Thyroid gland (tissue), 4 donors: ENCODE data around the gene TBC1D1. TPM values are rescaled to one million over a fixed set of nuclear protein-coding genes. Genes with fewer than 3 reads are reported as not detected.

Source experiments
- DNase-seq, 2 donors: peaks; one replicate each; pipeline ENCODE4 v3.0.0-alpha.2; 2019
- H3K27ac ChIP-seq, 3 donors: fragments of 200-600 bp; sonication (generic); 1 replicate in 2 of 3; 2 replicates in 1 of 3; pipeline ENCODE4 v1.5.1; 2016 to 2019; ENCODE audit warnings: mild to moderate bottlenecking in 1 of 3, moderate library complexity in 1 of 3
- H3K27me3 ChIP-seq: fragments of 200-600 bp; sonication (generic); one replicate; pipeline ENCODE4 v1.5.1; 2019
- H3K36me3 ChIP-seq, 2 donors: fragments of 200-600 bp; sonication (generic); one replicate each; pipeline ENCODE4 v1.5.1; 2016 to 2019
- H3K4me1 ChIP-seq, 2 donors: fragments of 200-600 bp; sonication (generic); one replicate each; pipeline ENCODE4 v1.5.1; 2017 to 2019
- H3K4me3 ChIP-seq, 3 donors: fragments of 200-600 bp; sonication (generic); replicated peaks in 1 of 3; 1 replicate in 2 of 3; 2 replicates in 1 of 3; pipeline ENCODE4 v1.5.1; 2016; ENCODE audit warnings: mild to moderate bottlenecking in 1 of 3
- H3K9me3 ChIP-seq: fragments of 200-600 bp; sonication (generic); one replicate; pipeline ENCODE4 v1.5.1; 2017
- POLR2A ChIP-seq, 2 donors: fragments of 450-650 bp; IDR thresholded peaks; one replicate each; pipeline ENCODE4 v1.6.1; 2017; ENCODE audit warnings: antibody characterized with exemption in 2 of 2, mild to moderate bottlenecking in 2 of 2, moderate library complexity in 1 of 2
- WGBS, 2 donors: methylation state at CpG; one replicate each; pipeline ENCODE4 v1.1.5; 2017; 5-methylcytosine and 5-hydroxymethylcytosine counted together
- intact Hi-C: fragments of 100-400 bp; cut with DNase I; formaldehyde crosslinking; loops from one replicate; pipeline ENCODE4 v1.15.1; 2023
- total RNA-seq, 4 donors: library from RNA; depleted of rRNA; stranded (reverse); fragments of >200 nt; gene quantifications; one replicate each; pipeline ENCODE4 v1.2.3, GENCODE V29; 2016
- TF ChIP-seq, protein P1 (sequence below), 6 experiments: fragments of 200-600 bp in 3 of 6; fragments of 450-650 bp in 3 of 6; sonication (generic) in 3 of 6; IDR thresholded peaks; one replicate each; pipeline ENCODE4 v1.5.1; 2016 to 2019; ENCODE audit warnings: antibody characterized with exemption in 6 of 6, mild to moderate bottlenecking in 2 of 6, inconsistent platforms in 1 of 6, moderate library complexity in 1 of 6

TBC1D1 gene
- total RNA-seq, 4 donors from 2014 or later, result 192 to 284 (median 230) TPM

GRCh38 chr4:38109896-38110295, 219.0 kb downstream of the TBC1D1 start:
- 64 to 77% methylated on average over 6 of the region's 6 CpGs for WGBS, 2 donors
- H3K27me3 ChIP-seq, result no peaks in the 10 kb centered on the region
- DNase-seq, result no peak
- intact Hi-C loops, result no loop called here
- no peaks in the 10 kb centered on the region for H3K9me3 ChIP-seq
- peaks cover 11 to 20% of the 10 kb centered on the region in 2 donors for H3K4me1 ChIP-seq
- no peak overlapping the region for H3K4me3 ChIP-seq
- H3K27ac ChIP-seq, result no peak overlapping the region
- TF ChIP-seq POLR2A (IDR thresholded peaks at IDR 0.05), result no peak
- TF ChIP-seq, protein P1, sequence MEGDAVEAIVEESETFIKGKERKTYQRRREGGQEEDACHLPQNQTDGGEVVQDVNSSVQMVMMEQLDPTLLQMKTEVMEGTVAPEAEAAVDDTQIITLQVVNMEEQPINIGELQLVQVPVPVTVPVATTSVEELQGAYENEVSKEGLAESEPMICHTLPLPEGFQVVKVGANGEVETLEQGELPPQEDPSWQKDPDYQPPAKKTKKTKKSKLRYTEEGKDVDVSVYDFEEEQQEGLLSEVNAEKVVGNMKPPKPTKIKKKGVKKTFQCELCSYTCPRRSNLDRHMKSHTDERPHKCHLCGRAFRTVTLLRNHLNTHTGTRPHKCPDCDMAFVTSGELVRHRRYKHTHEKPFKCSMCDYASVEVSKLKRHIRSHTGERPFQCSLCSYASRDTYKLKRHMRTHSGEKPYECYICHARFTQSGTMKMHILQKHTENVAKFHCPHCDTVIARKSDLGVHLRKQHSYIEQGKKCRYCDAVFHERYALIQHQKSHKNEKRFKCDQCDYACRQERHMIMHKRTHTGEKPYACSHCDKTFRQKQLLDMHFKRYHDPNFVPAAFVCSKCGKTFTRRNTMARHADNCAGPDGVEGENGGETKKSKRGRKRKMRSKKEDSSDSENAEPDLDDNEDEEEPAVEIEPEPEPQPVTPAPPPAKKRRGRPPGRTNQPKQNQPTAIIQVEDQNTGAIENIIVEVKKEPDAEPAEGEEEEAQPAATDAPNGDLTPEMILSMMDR (IDR thresholded peaks at IDR 0.05), result no peak
- peaks cover 6 to 7% of the 10 kb centered on the region in 2 donors for H3K36me3 ChIP-seq

- Histone ChIP-seq H3K27me3 (no peaks in the 10 kb centered on the region), H3K4me1 (peaks cover 11 to 20% of the 10 kb centered on the region in 2 donors), H3K27ac (no peak overlapping the region), H3K36me3 (peaks cover 3 to 11% of the 10 kb centered on the region in 2 donors), H3K4me3 (no peak overlapping the region), H3K9me3 (no peaks in the 10 kb centered on the region)
- intact Hi-C loops, result no loop called here
- DNase-seq, result no peak
- WGBS, 2 donors, result 96% methylated on average over 7 of the region's 7 CpGs
- TF ChIP-seq POLR2A (IDR thresholded peaks at IDR 0.05), result no peak
- TF ChIP-seq, protein P1 (IDR thresholded peaks at IDR 0.05), result no peak
These were observed 220.1 kb downstream of the TBC1D1 start for GRCh38 chr4:38111024-38111423.

DNA sequence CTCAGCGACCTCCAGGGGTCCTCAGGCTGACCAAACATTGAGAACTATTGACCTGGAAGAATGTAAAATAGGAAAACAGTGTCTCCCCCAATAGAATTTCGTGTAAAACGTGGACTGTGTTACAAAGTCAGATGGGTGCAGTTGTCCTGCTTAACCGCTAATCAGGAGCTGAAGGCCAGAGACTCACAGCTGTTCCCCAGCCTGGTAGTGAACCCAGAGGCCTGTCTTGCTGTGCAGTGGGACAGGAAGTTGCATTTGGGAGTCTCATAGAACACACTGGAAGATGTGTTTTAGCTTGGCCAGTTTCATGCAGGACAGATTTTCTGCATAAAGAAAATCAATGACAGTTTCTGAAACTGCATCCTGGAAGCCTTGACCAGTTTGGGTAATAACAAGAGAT, 220.8 kb downstream of the TBC1D1 start:
- Histone ChIP-seq H3K27me3 (no peaks in the 10 kb centered on the region), H3K9me3 (no peaks in the 10 kb centered on the region), H3K27ac (no peak overlapping the region), H3K4me3 (no peak overlapping the region), H3K36me3 (peaks cover 10 to 18% of the 10 kb centered on the region in 2 donors), H3K4me1 (peaks cover 11 to 20% of the 10 kb centered on the region in 2 donors)
- intact Hi-C loops, result no loop called here
- no peak for DNase-seq
- TF ChIP-seq POLR2A (IDR thresholded peaks at IDR 0.05), result no peak
- TF ChIP-seq, protein P1 (IDR thresholded peaks at IDR 0.05), result no peak
- WGBS, 2 donors, result 81 to 87% methylated on average over 4 of the region's 4 CpGs

- intact Hi-C loops, result no loop called here
- 53 to 94% methylated on average over 2 to 4 of the region's 4 CpGs for WGBS, 2 donors
- no peak for TF ChIP-seq POLR2A (IDR thresholded peaks at IDR 0.05)
- TF ChIP-seq, protein P1 (IDR thresholded peaks at IDR 0.05), result no peak
- Histone ChIP-seq H3K27me3 (no peaks in the 10 kb centered on the region), H3K36me3 (peaks cover 14 to 15% of the 10 kb centered on the region in 2 donors), H3K27ac (no peak overlapping the region), H3K4me3 (no peak overlapping the region), H3K9me3 (no peaks in the 10 kb centered on the region), H3K4me1 (peaks cover 11 to 20% of the 10 kb centered on the region in 2 donors)
- DNase-seq, result peak; percentile 49 to 56
These were observed 222.2 kb downstream of the TBC1D1 start for GRCh38 chr4:38113132-38113531.

DNA sequence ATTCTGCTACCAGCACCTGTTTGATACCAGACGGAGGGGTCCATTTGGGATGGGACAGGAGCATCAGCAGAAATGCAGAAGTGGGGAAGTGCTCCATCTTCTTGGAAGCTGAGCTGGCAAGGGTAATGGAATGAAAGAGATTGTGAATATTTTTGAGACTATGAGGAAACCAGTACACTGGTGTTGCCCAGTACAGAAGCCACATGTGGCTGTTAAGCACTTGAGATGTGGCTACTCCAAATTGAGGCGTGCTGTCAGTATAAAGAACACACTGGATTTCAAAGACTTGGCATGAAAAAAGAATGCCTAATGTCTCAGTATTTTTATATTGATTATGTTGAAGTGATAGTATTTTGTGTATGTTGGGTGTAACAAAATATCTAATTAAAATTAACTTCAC, 222.7 kb downstream of the TBC1D1 start:
- no peak overlapping the region for H3K27ac ChIP-seq
- intact Hi-C loops, result no loop called here
- 98 to 100% methylated on average over 2 of the region's 2 CpGs for WGBS, 2 donors

More for the DNA sequence above, 222.7 kb downstream of the TBC1D1 start:
- no peak for DNase-seq
- no peak for TF ChIP-seq POLR2A (IDR thresholded peaks at IDR 0.05)
- TF ChIP-seq, protein P1 (IDR thresholded peaks at IDR 0.05), result no peak
- Histone ChIP-seq H3K4me3 (no peak overlapping the region), H3K4me1 (peaks cover 11 to 20% of the 10 kb centered on the region in 2 donors), H3K9me3 (no peaks in the 10 kb centered on the region), H3K36me3 (peaks cover 14 to 17% of the 10 kb centered on the region in 2 donors), H3K27me3 (no peaks in the 10 kb centered on the region)
